Activated naive CD4-positive, alpha-beta T cell (primary cell): ENCODE measurements around the gene SLC25A11.

Experiments used
- DNase-seq, 4 experiments: peaks; one replicate each; lab custom pipeline; 2025; lab: John Stamatoyannopoulos, UW

Gene SLC25A11

DNA sequence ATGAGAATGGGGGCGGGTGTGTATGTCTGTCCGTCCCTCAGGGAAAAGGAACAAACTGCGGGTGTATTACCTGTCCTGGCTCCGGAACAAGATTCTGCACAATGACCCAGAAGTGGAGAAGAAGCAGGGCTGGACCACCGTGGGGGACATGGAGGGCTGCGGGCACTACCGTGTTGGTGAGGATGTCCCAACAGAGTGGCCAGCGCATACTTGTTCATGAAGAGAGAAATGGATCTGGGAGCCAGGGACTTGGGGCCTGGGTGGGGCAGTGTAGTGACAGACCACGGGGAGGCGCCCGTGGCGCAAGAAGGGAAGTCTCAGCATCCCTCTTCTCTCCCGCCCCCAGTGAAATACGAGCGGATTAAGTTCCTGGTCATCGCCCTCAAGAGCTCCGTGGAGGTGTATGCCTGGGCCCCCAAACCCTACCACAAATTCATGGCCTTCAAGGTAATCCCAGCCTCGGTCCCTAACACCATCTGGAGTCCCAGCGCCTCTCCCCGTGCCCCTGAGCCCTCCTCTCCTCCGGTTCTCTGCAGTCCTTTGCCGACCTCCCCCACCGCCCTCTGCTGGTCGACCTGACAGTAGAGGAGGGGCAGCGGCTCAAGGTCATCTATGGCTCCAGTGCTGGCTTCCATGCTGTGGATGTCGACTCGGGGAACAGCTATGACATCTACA, 44.1 kb downstream of the SLC25A11 start:
- DNase-seq: no peak

DNA sequence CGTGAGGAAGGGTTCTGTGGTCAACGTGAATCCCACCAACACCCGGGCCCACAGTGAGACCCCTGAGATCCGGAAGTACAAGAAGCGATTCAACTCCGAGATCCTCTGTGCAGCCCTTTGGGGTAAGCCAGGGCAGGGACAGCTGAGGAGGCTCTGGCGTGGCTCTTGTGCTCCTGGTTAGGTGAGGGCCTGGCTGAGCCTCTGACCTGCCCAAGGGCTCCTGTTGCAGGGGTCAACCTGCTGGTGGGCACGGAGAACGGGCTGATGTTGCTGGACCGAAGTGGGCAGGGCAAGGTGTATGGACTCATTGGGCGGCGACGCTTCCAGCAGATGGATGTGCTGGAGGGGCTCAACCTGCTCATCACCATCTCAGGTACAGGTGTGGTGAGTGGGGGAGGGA, 44.7 kb downstream of the SLC25A11 start:
- DNase-seq: no peak

DNA sequence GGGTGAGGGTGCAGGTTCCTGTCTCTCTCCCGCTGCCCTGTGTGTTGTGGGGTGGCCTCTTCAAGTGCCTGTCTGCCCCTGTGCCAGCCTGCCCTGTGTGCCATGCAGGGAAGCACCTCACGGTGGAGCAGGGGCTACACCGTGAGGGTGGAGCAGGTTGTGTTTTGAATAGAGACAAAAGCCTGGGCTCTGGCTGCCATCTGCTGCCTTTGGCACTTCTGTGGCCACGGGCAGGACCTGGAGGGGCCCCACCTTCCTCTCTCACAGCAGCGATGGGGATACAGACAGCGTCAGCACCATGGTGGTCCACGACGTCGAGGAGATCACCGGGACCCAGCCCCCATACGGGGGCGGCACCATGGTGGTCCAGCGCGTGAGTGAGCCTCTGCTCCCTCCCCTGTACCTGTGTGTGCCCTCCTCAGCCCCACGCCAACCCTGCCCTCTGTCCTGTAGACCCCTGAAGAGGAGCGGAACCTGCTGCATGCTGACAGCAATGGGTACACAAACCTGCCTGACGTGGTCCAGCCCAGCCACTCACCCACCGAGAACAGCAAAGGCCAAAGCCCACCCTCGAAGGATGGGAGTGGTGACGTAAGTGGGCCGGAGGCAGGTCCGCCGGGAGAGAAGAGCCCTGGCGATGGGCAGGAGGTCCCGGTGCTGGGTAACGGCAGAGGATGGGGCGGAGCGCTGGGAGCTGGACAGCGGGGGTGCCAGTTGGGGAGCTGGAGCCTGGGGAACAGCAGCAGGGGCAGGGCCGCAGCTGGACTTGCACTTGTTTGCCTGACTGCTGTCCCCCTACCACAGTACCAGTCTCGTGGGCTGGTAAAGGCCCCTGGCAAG, 45.9 kb downstream of the SLC25A11 start:
- DNase-seq: no peak

DNA sequence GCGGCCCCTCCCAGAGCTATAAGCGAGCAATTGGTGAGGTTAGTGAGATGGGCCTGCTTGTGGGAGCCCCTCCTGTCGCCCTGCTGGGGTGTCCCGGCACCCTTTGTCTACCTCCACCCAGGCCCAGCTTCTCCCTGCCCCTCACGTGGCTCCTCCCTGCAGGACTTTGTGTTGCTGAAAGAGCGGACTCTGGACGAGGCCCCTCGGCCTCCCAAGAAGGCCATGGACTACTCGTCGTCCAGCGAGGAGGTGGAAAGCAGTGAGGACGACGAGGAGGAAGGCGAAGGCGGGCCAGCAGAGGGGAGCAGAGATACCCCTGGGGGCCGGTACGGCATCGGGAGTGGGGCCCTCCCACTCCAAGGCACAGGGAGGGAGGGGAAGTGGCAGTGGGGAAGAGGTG, 46.6 kb downstream of the SLC25A11 start:
- no peak for DNase-seq

- DNase-seq: no peak
Measured at GRCh38 chr17:4892499-4893221, 47.2 kb downstream of the SLC25A11 start.

DNA sequence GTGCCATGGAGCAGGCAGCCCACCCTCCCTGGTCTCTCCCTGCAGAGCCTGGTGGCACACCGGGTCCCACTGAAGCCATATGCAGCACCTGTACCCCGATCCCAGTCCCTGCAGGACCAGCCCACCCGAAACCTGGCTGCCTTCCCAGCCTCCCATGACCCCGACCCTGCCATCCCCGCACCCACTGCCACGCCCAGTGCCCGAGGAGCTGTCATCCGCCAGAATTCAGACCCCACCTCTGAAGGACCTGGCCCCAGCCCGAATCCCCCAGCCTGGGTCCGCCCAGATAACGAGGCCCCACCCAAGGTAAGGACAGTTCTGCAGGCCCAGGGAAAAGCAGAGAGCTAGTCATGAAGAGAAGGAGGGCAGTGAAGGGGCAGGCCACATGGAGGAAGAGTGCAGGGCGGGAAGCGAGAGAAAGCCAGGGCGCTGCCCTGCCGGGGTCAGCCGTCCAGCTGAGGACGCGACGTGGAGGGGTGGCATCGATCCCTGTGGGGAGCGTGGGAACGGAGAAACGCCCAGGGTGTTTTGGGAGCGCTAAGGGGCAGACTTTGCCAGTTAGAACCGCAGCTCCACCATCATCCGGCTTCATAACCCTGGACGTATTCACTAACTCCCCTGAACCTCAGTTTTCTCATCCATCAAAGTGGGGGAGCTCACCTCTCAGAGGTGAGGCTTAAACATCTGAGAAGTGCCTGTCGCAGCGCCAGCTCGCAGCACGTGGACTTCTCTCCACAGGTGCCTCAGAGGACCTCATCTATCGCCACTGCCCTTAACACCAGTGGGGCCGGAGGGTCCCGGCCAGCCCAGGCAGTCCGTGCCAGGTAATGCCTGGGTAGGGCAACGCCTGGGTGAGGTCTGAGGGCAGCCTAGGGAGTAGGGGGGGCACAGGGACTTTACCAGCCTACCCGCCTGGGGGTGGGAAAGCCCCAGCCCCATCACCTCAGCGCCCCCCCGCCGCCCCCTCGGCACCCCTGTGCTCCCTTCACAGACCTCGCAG, 48.1 kb downstream of the SLC25A11 start:
- no peak for DNase-seq

DNA sequence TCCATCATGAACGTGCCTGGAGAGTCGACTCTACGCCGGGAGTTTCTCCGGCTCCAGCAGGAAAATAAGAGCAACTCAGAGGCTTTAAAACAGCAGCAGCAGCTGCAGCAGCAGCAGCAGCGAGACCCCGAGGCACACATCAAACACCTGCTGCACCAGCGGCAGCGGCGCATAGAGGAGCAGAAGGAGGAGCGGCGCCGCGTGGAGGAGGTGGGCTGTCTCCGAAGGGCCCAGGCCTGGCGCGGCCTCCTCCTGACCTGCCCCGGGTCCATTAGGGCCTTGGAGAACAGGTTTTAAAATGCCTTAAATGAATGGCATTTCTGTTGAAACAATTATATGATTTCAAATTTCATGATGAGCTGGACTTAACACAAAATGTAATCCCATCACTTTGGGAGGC, 52.3 kb downstream of the SLC25A11 start:
- DNase-seq: no peak
